HG02759 (cell line): ENCODE results near the gene RTN4RL2.

ENCODE experiments used
- ATAC-seq: cut with Tn5 transposase; IDR thresholded peaks from one replicate; pipeline ENCODE4 v1.9.1; 2021; ENCODE audit warnings: mild to moderate bottlenecking, moderate library complexity; ENCODE audit not compliant: unreplicated experiment

The RTN4RL2 gene

DNA sequence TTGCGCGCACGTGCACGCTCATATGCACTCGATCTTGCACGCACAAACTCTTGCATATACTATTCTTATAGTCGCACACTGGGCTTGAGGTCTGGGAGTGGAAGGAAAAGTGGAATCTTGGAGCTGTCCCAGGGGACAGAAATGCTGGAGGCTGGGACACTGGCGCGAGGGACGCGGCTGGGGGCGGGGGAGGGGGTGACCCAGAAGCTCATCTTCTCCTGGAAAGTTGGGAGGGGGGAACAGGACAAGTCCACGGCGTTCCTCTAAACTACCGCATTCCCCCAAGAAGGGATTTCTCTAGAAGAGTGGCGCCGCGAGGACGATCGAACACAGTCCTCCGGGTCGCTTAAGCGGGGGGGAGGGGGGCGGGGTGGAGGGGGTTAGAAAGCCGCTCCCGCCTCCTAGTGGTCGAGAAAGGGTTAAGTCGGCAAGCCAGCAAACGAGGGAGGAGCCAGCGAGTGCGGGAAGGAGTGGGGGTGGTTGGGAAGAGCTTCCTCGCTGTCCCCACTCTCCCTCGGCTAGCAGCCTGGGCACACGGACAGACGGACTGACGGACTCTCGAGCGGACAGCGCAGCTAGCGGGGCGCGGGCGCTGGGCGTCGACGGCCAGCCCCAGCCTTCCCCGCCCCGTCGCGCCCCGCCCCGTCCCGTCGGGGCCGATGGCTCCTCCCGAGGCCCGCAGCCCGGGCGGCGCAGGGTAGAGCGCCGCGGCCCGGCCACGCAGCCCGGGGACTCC, at the start of gene RTN4RL2:
Gene RTN4RL2, plus strand, starts transcription at position 507 of the 736 bp plus-strand sequence. CDS start 338 bp downstream, outside the sequence.
- peak; percentile 44 for ATAC-seq

DNA sequence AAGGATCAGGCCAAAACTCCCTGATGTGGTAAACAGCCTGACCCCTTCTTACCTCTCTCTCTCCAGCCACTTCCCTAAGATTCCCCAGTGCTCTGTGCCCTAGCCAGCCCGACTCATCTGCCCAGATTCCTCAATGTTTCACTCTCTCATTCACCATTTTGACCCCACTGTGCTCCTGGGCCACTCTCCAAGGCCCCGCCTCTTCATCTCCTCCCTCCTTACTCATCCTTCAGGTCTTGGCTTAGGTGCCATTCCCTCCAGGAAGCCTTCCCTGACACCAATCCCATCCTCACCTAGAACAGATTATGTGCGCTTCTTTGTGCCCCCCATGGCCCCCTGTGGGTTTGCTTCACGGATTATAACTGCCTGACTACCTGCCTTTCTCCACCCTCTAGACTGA, 46.6 kb upstream of the RTN4RL2 start:
- ATAC-seq = no peak

DNA sequence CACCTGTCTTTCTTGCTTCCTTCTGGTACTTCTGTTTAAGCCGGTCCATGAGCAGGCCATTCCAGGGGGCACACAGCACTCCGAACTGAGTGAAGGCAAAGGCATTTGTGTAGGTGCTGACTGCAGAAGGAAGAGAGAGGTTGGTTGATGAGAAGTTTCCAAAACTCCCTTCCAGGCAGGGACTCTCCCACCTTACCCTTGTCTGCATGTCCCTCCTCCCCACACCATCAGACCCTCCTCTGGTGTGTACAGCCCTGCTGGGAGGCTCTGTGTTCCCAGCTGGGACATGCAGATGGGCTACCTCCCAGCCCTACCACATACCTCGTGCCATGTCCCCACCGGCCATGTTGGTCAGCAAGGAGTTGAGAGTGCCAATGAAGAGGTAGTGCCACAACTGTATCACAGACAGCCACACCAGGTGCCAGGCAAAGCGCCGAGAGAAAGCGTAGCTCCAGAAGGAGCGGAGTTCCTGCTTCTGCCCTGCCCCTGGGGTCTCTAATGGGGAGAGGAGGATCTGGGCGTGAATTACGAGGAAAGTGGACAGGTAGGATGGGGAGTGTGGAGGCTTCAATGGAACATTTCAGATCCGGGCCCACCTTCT, 45.6 kb upstream of the RTN4RL2 start:
- no peak for ATAC-seq

DNA sequence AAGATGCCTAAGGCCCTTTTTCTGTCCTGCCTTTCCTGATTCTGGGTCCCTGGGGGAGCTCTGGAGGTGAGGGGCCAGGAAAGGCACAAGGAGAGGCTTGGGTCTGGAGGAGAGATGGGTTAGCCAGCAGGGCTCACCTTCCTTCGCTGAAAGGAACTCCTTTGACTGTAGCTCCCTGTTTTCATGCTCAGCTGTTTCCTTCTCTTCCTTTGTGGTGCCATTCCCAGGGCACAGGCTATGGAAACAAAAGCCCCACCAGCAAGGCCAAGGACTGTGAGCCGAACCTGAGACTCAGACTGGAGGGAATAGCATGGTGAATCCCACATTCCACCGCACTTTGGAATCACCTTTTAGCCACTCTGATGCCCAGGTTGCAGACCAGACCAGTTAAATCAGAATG, 43.9 kb upstream of the RTN4RL2 start:
- ATAC-seq = no peak

DNA sequence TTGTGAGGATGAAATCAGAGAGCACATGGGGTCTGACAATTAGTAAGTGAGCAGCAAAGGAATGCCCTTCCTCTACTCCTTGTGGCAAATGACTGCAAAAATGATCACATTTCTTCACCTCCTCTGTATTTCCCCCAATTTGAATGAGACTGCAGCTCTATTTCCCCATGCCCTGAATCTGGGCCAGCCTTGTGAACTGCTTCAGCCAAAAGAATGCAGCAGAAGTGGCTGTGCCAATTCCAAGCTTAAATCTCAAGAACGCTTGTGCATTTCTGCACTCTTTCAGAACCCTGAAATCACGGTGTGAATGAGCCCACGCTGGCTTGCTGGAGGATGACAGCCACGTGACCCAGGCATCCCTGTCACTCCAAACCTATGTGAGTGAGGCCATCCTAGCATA, 43.3 kb upstream of the RTN4RL2 start:
- no peak for ATAC-seq

DNA sequence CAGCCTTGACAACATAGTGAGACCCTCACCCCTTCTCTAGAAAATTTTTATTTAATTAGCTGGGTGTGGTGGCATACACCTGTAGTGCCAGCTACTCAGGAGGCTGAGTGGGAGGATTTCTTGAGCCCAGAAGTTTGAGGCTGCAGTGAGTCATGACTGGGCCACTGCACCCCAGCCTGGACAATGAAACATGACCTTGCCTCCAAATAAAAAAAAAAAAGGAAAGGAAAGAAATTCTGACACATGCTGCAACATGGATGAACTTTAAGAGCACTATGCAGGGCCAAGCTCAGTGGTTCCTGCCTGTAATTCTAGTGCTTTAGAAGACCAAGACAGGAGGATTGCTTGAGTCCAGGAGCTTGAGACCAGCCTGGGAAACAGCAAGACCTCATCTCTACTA, 42.2 kb upstream of the RTN4RL2 start:
- no peak for ATAC-seq

DNA sequence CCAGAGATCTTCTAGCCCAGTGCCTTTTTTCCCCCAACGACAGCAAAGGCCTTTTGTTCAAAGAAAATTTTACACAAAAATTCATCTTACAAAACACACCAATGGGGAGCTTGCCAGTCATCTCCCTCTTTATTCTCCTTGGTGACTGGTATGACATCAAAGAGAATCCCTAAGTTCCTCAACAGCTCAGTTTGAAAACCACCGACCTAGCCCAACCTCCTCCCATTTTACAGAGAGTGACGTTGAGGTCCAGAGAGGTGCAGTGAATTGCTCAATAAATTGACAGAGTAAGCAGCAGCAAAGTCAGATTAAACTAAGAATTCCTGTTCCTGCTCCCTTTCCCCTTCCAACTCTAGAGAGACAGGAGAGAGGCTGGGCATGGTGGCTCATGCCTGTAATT, 41.2 kb upstream of the RTN4RL2 start:
- ATAC-seq = no peak

DNA sequence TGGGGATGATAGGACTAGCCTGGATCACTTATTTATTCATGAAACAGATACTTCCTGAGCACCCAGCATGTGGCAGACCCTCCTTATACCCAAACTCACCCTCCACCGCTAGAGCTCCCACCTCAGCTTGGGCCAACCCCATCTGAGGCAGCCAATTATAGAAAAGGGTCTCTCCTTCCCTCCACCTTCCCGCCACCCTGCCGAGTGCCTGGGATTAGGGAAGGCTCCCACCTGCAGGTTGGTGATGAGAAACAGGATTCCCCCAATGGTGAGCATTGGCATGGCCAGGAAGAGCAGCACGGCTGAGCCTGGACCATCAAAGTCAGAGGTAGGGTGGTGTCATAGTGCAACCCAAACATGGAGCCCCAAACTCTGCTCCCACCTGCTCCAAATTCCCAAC, 39.3 kb upstream of the RTN4RL2 start:
- ATAC-seq = no peak

DNA sequence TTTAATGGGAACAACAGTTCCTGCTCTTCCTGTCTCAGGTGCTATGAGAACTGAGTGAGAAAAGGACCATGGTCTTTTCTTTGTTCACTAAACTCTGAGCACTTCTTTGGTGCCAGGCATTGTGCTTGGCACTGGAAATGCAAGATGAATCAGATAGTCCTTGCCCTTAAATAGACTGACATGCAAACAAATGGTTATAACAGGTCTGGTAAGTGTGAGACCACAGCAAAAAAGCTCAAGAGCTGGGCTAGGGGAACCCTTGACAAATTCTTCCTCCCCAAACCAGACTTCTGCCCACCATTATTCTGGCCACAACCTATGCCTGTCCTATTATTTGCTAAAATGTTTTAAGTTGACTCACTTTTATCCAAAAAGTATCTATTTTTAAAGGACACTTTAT, 38.5 kb upstream of the RTN4RL2 start:
- no peak for ATAC-seq

DNA sequence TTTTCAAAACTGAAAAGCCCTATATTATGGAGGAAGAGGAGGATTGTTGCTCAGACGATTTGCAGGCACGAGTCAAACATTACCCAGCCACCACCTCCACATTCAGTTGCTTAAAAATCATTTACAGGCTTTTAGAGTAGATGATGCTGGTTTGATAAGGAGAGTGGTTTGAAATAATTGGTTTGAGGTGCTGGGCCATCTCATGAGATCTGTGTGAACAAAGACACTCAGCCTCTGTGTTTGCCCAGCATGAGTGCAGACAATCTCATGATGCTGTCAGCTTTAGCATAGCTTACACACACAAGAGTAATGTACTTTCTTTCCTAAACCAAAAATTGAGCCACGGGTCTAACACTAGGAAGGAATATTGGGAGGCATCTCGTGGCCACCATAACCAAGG, 37.7 kb upstream of the RTN4RL2 start:
- no peak for ATAC-seq

DNA sequence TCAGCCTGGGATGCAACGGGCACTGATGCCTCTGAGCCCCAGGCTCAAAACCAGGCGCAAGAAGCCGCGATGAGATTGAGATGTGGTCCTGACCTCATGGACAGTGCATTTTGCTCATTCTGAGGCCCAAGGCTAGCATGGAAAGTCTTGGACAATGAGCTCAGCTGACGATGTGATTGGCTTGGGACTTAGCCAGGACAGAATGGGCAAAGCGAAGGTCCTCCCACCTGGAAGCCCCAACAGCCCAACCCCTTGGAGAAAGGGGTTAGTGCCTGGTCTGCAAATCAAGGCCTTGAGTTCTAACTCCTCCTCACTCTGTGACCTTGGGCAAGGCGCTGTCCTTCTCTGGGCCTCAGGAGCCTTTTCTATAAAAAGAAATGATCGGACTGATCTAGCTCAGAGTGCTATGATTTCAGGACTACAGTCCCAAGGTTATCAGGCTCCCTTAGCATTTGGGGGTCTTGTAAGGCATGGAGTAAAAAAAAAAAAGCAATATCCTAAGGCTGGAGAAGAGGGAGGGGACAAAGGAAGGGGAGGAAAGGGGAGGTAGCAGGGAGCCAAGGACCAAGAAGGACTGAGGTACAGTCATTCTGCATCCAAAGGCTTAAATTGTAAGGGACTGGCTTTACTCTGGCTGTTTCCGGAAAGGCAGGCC, 36.1 kb upstream of the RTN4RL2 start:
- ATAC-seq = no peak

DNA sequence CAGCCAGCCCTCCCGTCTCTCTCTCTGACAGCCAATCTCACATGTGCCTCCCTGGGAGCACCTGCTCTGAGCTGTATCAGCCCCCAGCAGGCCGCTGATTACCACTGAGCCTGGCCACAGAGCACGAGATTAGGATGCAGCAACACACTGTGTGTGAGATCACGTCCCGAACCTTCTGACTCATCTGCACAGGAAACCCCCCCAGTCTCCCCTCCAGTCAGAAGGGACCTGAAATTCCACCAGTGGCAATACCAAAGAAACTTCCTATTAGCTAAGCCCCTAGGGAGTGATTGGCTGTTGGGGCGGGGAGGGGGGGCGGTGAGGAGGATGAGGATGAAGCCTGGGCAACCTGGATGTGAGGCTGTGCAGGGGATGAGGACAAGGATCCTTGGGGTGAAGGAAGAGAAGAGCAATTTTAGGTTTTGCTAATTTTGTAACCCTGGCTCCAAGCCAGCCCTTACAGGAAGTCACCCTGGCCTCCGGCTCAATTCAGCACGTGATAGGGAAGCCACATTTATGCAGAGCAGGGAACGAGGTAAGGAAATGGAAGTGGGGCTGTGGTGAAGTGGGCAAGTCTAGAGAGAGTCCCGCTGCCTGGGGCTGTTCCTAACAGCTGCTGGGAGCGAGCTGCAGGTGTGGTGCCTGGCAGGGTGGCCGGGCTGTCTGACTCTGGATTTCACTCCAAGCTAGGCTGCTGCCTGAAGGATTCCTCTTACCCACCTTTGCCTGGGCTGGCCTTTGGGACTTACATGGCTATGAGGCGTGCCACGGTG, 35.4 kb upstream of the RTN4RL2 start:
- peak; percentile 90 for ATAC-seq

DNA sequence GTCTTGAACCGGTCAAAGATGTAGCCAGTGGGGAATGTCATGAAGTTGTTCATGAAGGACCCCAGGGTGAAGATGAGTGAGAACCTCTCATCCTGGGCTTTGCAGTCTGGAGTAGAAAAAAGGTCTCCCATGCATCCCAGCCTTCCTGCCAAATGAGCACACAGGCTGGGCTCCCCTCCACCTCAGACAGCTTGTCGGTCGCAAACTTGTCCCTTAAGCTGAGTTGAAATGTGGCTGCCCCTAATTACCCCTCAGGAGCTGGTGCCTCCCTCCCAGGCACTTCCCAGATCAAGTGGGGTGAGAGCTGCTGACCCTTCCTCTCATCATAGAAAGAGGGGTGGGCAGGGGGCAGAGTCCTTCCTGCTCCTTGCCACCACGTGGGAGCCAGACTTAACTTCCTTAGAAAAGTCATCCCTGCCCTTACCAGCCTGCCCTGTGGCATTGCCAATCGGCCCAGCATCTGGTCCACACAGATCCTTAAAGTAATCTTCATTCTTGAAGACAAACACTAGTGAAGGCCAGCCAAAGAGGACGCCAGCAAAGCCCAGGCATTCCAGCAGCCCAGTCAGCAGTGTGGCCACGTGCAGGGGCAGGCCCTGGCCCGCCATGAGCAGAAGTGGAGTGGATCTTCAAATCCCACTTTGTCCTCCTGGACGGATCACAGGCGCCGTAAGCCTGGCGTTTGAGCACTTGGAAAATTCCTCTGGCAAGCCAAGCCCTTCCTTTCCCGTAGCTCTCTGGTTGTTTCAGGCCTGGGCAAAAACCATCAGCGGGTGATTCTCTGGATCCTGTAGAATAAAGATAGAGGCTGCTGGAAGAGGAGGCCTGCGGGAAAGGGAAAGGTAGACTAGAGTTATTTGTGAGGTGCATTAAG, 34.5 kb upstream of the RTN4RL2 start:
- ATAC-seq = no peak

DNA sequence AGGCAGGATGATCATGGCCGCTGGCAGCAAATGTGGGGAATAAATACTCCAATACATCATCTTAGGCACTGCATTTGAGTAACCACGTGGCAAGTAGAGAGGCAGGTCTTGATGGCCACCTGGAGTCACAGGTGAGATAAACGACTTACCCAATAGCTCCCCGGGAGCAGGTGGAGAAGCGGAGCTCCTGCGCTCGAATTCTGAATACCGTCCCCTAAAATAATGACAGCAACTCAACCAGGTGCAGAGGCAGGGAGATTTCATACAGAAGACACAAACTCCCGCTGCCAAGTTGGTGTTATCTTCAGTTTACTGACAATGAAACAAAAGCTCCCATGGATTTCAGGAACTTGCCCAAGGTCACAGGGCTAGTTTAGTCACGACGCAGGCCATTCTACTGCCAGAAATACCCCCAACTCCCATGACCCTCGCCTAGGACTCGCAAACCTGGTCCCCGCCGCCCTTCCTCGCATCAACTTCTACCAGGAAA, 33.8 kb upstream of the RTN4RL2 start:
- ATAC-seq = no peak

DNA sequence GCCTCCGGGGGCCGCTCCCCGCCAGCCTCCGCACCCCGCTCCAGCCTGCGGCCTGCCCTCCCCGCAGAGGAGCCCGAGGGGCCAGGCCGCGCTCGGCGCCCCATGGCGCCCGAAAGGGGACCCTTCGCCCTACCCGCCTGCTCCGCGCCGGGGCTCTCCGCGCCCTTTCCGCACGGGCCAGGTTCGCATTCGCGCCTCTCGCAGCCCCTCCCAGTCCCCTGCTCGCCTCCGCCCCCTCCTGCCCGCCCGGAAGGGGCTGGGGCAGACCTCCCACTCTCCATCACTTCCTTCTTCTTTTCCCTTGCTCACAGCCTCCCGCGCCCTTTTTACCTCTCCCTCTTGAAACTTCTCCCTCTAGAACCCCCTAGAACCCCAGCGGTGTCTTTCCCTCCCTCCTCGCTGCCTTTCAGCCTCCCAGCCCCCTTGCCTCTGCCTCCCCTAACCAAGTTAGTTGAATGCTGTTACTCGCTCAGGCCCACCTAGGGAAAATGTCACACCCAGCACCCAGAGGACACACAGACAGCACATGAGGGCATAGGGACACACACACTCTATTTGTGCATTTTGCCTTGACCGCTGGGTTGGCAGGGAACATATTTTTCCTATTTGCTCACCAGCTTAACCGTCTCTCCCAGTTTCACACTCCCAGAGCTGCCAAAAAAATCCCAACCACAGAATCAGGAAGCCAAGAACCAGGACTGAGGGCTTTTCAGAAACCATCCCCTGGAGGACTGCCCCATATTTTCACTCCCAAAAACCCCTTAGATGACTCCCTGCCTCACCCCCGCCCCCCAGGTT, 33.2 kb upstream of the RTN4RL2 start, which contains the start of gene SLC43A3:
Gene SLC43A3, minus strand, starts transcription at position 193 of the 798 bp plus-strand sequence. CDS start 949 bp downstream, outside the sequence.
- ATAC-seq = peak; percentile 68

DNA sequence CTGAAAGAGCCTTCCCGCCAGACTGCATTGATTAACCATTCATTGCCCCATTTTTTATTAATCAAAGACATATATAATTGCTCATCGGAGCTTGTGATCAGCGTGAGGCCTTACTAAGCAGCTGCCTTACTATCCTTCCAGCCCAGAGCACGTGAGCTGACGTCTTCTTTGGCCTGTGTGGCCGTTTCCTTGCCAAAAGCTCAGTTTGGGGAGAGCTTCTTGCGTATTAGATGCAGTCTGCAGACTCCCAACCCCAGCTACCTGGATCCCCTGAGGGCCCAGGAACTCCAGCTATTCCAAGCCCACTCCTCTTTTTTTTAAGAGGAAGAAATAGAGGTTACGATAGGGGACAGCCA, 32.6 kb upstream of the RTN4RL2 start:
- ATAC-seq = no peak

DNA sequence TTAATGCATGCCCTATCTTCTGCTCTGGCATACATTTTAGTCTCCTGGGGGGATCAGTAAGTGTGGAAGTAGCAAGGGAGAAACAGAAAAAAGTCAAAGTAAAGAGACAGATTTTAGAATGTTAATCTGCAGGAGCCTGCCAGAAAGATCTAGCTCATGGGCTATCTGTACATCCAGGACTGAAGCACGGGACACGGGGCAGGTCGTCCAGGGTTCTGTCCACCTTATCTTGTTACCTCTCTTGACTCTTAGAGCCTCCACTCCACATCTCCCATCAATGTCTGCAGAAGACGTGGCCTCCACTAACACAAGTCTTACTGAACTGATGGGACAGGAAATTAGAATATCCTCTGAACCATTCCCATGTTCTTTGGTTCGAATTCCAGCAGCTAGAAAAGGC, 31.7 kb upstream of the RTN4RL2 start:
- ATAC-seq = no peak

DNA sequence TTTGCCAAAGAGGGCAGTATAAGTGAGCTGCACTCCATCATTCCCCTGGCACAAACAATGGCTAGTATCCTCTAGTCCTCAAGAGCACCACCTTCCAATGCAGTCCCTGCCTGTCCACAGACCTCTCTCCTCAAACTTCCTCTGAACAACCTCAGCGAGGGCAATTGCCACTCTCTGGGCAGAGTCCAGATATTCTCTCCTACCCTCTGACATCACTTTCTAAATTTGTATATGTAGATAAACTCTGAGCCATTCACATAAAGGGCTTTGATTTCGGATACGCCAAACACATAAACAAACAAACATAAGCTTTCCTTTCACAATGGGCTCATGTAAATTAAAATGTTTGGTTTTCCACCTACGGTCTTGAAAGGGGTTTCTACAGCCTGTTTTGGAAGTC, 30.4 kb upstream of the RTN4RL2 start:
- ATAC-seq = no peak

DNA sequence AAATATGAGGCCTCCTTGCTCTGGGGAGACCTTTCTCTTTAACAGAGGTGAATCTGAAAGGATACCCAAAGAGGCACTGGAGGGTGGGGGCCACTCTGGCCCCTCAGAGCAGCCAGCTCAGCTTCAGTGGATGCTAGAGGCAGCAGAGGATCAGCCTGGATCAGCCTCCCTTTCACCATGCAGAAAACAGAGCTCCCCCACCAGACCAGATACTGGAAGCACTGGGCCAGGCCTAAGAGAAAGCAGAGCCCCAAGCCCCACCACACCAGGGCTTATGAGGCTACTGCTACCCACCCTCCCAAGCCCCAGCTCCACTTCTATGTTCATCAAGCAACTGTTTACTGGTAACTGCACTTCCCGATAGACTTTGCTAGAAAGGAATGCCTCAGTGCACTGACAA, 29.4 kb upstream of the RTN4RL2 start:
- ATAC-seq = no peak
